ENCODE data around the gene CREM. TPM values are rescaled to one million over a fixed set of nuclear protein-coding genes. Genes with fewer than 3 reads are reported as not detected.
"Not testable (repeated sequence)": the region's sequence is repeated elsewhere in the genome, so short reads cannot be mapped to it uniquely, and the experiment has no call there.

Gene CREM
- polyA plus RNA-seq, 1 of the 3 experiments (the other 2 are of a cell fraction), result 41.4 TPM

- no peak for TF ChIP-seq FOXM1 (IDR thresholded peaks at IDR 0.05; ENCODE audit: low read depth)
- TF ChIP-seq SMC3 (IDR thresholded peaks at IDR 0.05; ENCODE audit: low read depth, low read length), result no peak
- TF ChIP-seq REST (IDR thresholded peaks at IDR 0.05; ENCODE audit: low read depth, low read length), result no peak
Observed at GRCh38 chr10:35216303-35216905, 89.8 kb downstream of the CREM start (continued).

GRCh38 chr10:35216956-35217355 is 90.3 kb downstream of the CREM start:
- not testable (repeated sequence) for H3F3A ChIP-seq (replicated peaks; ENCODE audit: insufficient read depth); H3K36me3 ChIP-seq (replicated peaks in 1 of 2; ENCODE audit: control insufficient read depth in 1 of 2, insufficient read depth in 2 of 2, low read length in 1 of 2); DNase-seq; H3K9ac ChIP-seq; H3K4me1 ChIP-seq (ENCODE audit: control insufficient read depth in 1 of 2, insufficient read depth in 2 of 2, low read depth in 1 of 2, low read length in 1 of 2); H3K27me3 ChIP-seq (ENCODE audit: insufficient read depth); H3K4me3 ChIP-seq (ENCODE audit: low read depth in 2 of 2, low read length in 1 of 2); H3K4me2 ChIP-seq; H4K20me1 ChIP-seq (ENCODE audit: insufficient read depth); H2AFZ ChIP-seq (ENCODE audit: low read depth); H3K9me2 ChIP-seq; H3K27ac ChIP-seq (ENCODE audit: low read depth in 2 of 2, low read length in 1 of 2); H3K9me3 ChIP-seq; H3K79me2 ChIP-seq (ENCODE audit: insufficient read depth)
- ChIA-PET POLR2A (interaction anchor here (0.6 kb wide), 1 partner anchor 101 kb away, joined by 5 read pairs; no protein-coding TSS in a partner anchor), CTCF (interaction anchor here (0.6 to 7.2 kb wide), 10 partner anchors 10 to 222 kb away, joined by 3 to 82 read pairs (median 12); partner anchors contain the start of gene CREM)
- 89% methylated on average over 9 of the region's 9 CpGs for WGBS (ENCODE audit: low lambda C conversion rate)

GRCh38 chr10:35217455-35217854 is 90.8 kb downstream of the CREM start:
- Histone ChIP-seq H4K20me1 (ENCODE audit: insufficient read depth) (no peaks in the 10 kb centered on the region), H2AFZ (ENCODE audit: low read depth) (no peak overlapping the region), H3K36me3 (replicated peaks in 1 of 2; ENCODE audit: control insufficient read depth in 1 of 2, insufficient read depth in 2 of 2, low read length in 1 of 2) (no peaks in the 10 kb centered on the region), H3K27ac (ENCODE audit: low read depth in 2 of 2, low read length in 1 of 2) (no peak overlapping the region), H3K9me3 (no peaks in the 10 kb centered on the region), H3K4me2 (no peak overlapping the region), H3F3A (replicated peaks; ENCODE audit: insufficient read depth) (no peaks in the 10 kb centered on the region), H3K27me3 (ENCODE audit: insufficient read depth) (no peaks in the 10 kb centered on the region), H3K9ac (no peak overlapping the region), H3K9me2 (no peaks in the 10 kb centered on the region), H3K4me1 (ENCODE audit: control insufficient read depth in 1 of 2, insufficient read depth in 2 of 2, low read depth in 1 of 2, low read length in 1 of 2) (peaks cover 0 to 2% of the 10 kb centered on the region in 2 experiments; a peak in 3 of 4 replicates), H3K4me3 (ENCODE audit: low read depth in 2 of 2, low read length in 1 of 2) (no peak overlapping the region), H3K79me2 (ENCODE audit: insufficient read depth) (no peaks in the 10 kb centered on the region)
- ChIA-PET POLR2A (interaction anchor here (0.8 kb wide), 1 partner anchor 91 kb away, joined by 3 read pairs; the partner anchor contains the start of gene CREM), CTCF (interaction anchor here (0.6 to 7.2 kb wide), 9 partner anchors 10 to 222 kb away, joined by 3 to 82 read pairs (median 12); partner anchors contain the start of gene CREM)
- TF ChIP-seq REST (IDR thresholded peaks at IDR 0.05; ENCODE audit: low read depth, low read length), result no peak
- no peak for TF ChIP-seq CHD2 (IDR thresholded peaks at IDR 0.05; ENCODE audit: low read length, partially characterized antibody)
- no peak for TF ChIP-seq JUND (IDR thresholded peaks at IDR 0.05)
- no peak for TF ChIP-seq PBX3 (IDR thresholded peaks at IDR 0.05)
- no peak for TF ChIP-seq GABPA (IDR thresholded peaks at IDR 0.05; ENCODE audit: low read depth)
- TF ChIP-seq RAD21 (IDR thresholded peaks at IDR 0.05; ENCODE audit: low read length), result no peak
- TF ChIP-seq NRF1 (IDR thresholded peaks at IDR 0.05; ENCODE audit: low read depth, low read length), result no peak
- no peak for TF ChIP-seq EP300 (IDR thresholded peaks at IDR 0.05; ENCODE audit: borderline replicate concordance in 1 of 2, low read depth in 1 of 2, low read length in 1 of 2)
- WGBS (ENCODE audit: low lambda C conversion rate), result 92% methylated on average over 5 of the region's 5 CpGs
- DNase-seq, result no peak
